CD8-positive, alpha-beta memory T cell (primary cell): ENCODE data around the gene MAP2K5. TPM values are rescaled to one million over a fixed set of nuclear protein-coding genes. Genes with fewer than 3 reads are reported as not detected.
A peak's percentile ranks its signal among the peaks of the same experiment; 100 is the strongest.

ENCODE experiments used
- CTCF ChIA-PET: fragments of 350-600 bp; sonication (Branson Sonifier 250); formaldehyde crosslinking; loops from one replicate; lab custom pipeline; 2021; ENCODE audit warnings: antibody characterized with exemption; lab: Charles Lee
- POLR2A ChIA-PET: fragments of 350-600 bp; sonication (Branson Sonifier 250); formaldehyde crosslinking; loops from one replicate; lab custom pipeline; 2021; ENCODE audit warnings: antibody characterized with exemption; lab: Charles Lee
- DNase-seq, 5 donors: peaks; one replicate each; pipeline versions ENCODE4 v3.0.0 to v3.0.0-alpha.2; 2020 to 2022; ENCODE audit warnings: mixed read lengths in 1 of 5
- H3K27ac ChIP-seq: one replicate; pipeline ENCODE4 v1.7.0; 2013; ENCODE audit warnings: low read depth, mild to moderate bottlenecking, low read length, moderate library complexity
- H3K27me3 ChIP-seq: 2 replicates; pipeline ENCODE4 v1.7.0; 2013; ENCODE audit warnings: low read length, mild to moderate bottlenecking; ENCODE audit not compliant: insufficient read depth, poor library complexity, severe bottlenecking
- H3K36me3 ChIP-seq: 2 replicates; pipeline ENCODE4 v1.7.0; 2013; ENCODE audit warnings: mild to moderate bottlenecking, low read length, moderate library complexity; ENCODE audit not compliant: insufficient read depth
- H3K4me1 ChIP-seq: 2 replicates; pipeline ENCODE4 v1.7.0; 2013; ENCODE audit warnings: mild to moderate bottlenecking, low read length, moderate library complexity; ENCODE audit not compliant: insufficient read depth
- H3K4me3 ChIP-seq: 2 replicates; pipeline ENCODE4 v1.7.0; 2013; ENCODE audit warnings: mild to moderate bottlenecking, low read length
- H3K9me3 ChIP-seq: 2 replicates; pipeline ENCODE4 v1.7.0; 2013; ENCODE audit warnings: mild to moderate bottlenecking, low read length
- H3K27ac Mint-ChIP-seq, 8 donors: one replicate each; pipeline ENCODE4 v1.8.0; 2020 to 2021; ENCODE audit warnings: mixed read lengths in 8 of 8, mild to moderate bottlenecking in 6 of 8, inconsistent platforms in 3 of 8, moderate library complexity in 3 of 8
- H3K27me3 Mint-ChIP-seq, 2 donors: one replicate each; pipeline ENCODE4 v1.8.0; 2020 to 2021; ENCODE audit warnings: mixed read lengths in 2 of 2, mild to moderate bottlenecking in 1 of 2, moderate library complexity in 1 of 2
- H3K36me3 Mint-ChIP-seq, 3 donors: one replicate each; pipeline ENCODE4 v1.8.0; 2020 to 2021; ENCODE audit warnings: mixed read lengths in 3 of 3, inconsistent platforms in 1 of 3, mild to moderate bottlenecking in 1 of 3
- H3K4me1 Mint-ChIP-seq, 3 donors: one replicate each; pipeline ENCODE4 v1.8.0; 2020 to 2021; ENCODE audit warnings: mixed read lengths in 3 of 3, inconsistent platforms in 1 of 3, mild to moderate bottlenecking in 1 of 3
- H3K4me3 Mint-ChIP-seq, 7 donors: one replicate each; pipeline ENCODE4 v1.8.0; 2020 to 2021; ENCODE audit warnings: mixed read lengths in 7 of 7, mild to moderate bottlenecking in 6 of 7, moderate library complexity in 4 of 7, inconsistent platforms in 2 of 7
- H3K9me3 Mint-ChIP-seq, 5 donors: one replicate each; pipeline ENCODE4 v1.8.0; 2020 to 2022; ENCODE audit warnings: mixed read lengths in 5 of 5, mild to moderate bottlenecking in 3 of 5, moderate library complexity in 2 of 5, inconsistent platforms in 1 of 5
- polyA plus RNA-seq: library from polyadenylated mRNA; unstranded; fragments of 300-500 nt; fragmentation: Illumina TruSeq; gene quantifications from one replicate; pipeline ENCODE4 v1.2.3, GENCODE V29; 2021
- total RNA-seq, 2 experiments: library from RNA; stranded (reverse); gene quantifications; one replicate each; pipeline ENCODE4 v1.2.3, GENCODE V29; 2021

MAP2K5 gene
- total and polyA plus RNA-seq, 3 experiments from 2014 or later: 20.0 to 21.4 (median 20.1) TPM

DNA sequence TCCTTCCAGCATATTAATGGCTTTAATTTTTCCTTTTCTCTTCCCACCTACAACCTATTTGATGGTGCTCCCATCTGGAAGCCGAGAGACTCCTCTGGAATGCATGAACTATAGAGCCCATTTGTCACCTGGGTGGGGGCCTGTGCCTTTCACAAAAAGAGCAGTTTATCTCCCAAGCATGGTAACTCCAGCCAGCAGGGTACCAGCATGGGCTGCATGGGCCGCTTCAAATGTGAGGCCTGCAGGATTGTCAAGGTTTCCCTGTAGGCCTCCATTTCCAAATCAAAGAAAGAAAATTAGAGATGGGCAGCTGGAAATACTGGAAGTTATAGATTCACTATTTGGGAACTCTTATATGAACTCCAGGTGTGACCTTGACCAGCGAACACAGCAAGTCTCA is 232.1 kb downstream of the MAP2K5 start:
- Mint-ChIP-seq H3K27me3 (no peaks in the 10 kb centered on the region), H3K27ac (no peak overlapping the region), H3K36me3 (peaks cover 0 to 17% (median 9%) of the 10 kb centered on the region in 3 donors), H3K4me3 (no peak overlapping the region), H3K4me1 (no peaks in the 10 kb centered on the region), H3K9me3 (no peaks in the 10 kb centered on the region)
- H3K4me3 ChIP-seq: no peak overlapping the region
- no peaks in the 10 kb centered on the region for H3K4me1 ChIP-seq
- H3K27me3 ChIP-seq: no peaks in the 10 kb centered on the region
- DNase-seq: no peak
- H3K9me3 ChIP-seq: no peaks in the 10 kb centered on the region
- H3K36me3 ChIP-seq: no peaks in the 10 kb centered on the region
- ChIA-PET CTCF (no interaction called here), POLR2A (no interaction called here)
- no peak overlapping the region for H3K27ac ChIP-seq

- no peaks in the 10 kb centered on the region for H3K9me3 ChIP-seq
- no peaks in the 10 kb centered on the region for H3K36me3 ChIP-seq
- no peak overlapping the region for H3K4me3 ChIP-seq
- no peaks in the 10 kb centered on the region for H3K9me3 Mint-ChIP-seq
- peaks cover 0 to 18% (median 9%) of the 10 kb centered on the region in 3 donors for H3K36me3 Mint-ChIP-seq
- no peaks in the 10 kb centered on the region for H3K27me3 ChIP-seq
- DNase-seq: no peak
- no peaks in the 10 kb centered on the region for H3K4me1 ChIP-seq
- no peak overlapping the region for H3K27ac ChIP-seq
- POLR2A ChIA-PET: no interaction called here
- no peak overlapping the region for H3K27ac Mint-ChIP-seq
- H3K4me1 Mint-ChIP-seq: no peaks in the 10 kb centered on the region
- CTCF ChIA-PET: no interaction called here
- no peaks in the 10 kb centered on the region for H3K27me3 Mint-ChIP-seq
- no peak overlapping the region for H3K4me3 Mint-ChIP-seq
Observed at GRCh38 chr15:67775250-67775649, 232.7 kb downstream of the MAP2K5 start.

DNA sequence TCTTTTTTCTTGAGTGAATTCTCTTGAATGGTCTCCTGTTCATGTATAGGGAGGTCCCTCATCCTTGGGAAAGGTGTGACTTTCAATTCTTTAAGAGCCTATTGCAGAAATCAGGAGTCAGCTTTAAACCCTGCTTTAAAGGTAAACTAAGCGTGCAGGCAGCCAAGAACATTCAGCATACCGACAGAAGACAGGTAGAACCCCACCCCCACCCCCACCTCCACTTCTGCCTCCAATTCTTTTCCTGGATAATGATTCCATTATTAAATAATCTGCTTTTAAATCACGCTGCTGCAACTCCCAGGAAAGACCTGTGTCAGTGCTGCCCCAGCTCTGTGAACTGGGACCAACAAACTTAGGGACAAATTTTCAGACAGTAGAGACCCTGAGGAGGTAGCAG is 233.5 kb downstream of the MAP2K5 start:
- Mint-ChIP-seq H3K4me3 (no peak overlapping the region), H3K4me1 (no peaks in the 10 kb centered on the region), H3K27me3 (no peaks in the 10 kb centered on the region), H3K27ac (no peak overlapping the region), H3K36me3 (peaks cover 0 to 18% (median 9%) of the 10 kb centered on the region in 3 donors), H3K9me3 (no peaks in the 10 kb centered on the region)
- ChIA-PET CTCF (no interaction called here), POLR2A (no interaction called here)
- Histone ChIP-seq H3K27ac (no peak overlapping the region), H3K36me3 (no peaks in the 10 kb centered on the region), H3K4me1 (no peaks in the 10 kb centered on the region), H3K27me3 (no peaks in the 10 kb centered on the region), H3K4me3 (no peak overlapping the region), H3K9me3 (no peaks in the 10 kb centered on the region)
- DNase-seq: no peak

DNA sequence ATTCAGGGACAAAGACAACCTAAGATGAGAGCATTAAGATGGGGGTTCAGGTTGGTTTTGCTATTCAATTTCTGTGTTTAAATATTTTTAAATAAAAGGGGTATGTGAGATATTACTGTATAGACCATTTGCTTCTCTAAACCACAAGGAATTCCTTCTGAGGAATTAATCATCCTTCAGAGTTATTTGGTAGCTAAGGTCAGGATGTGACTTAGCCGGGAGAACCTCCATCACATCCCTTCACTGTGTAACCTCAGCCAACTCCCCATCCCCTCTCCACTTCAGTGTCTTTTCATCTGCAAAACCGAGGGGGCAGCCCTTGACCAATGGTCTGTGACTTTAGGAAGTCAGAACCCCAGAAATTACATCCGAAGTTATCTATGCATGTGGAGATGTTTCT is 234.1 kb downstream of the MAP2K5 start:
- no peak for DNase-seq
- H3K4me3 Mint-ChIP-seq: no peak overlapping the region
- Histone ChIP-seq H3K9me3 (no peaks in the 10 kb centered on the region), H3K4me1 (no peaks in the 10 kb centered on the region), H3K27ac (no peak overlapping the region), H3K27me3 (no peaks in the 10 kb centered on the region), H3K36me3 (no peaks in the 10 kb centered on the region), H3K4me3 (no peak overlapping the region)
- CTCF ChIA-PET: no interaction called here
- H3K4me1 Mint-ChIP-seq: no peaks in the 10 kb centered on the region
- H3K9me3 Mint-ChIP-seq: no peaks in the 10 kb centered on the region
- H3K27ac Mint-ChIP-seq: no peak overlapping the region
- no peaks in the 10 kb centered on the region for H3K27me3 Mint-ChIP-seq
- POLR2A ChIA-PET: no interaction called here
- H3K36me3 Mint-ChIP-seq: peaks cover 0 to 18% (median 9%) of the 10 kb centered on the region in 3 donors

- no peak for DNase-seq
- POLR2A ChIA-PET: no interaction called here
Observed at GRCh38 chr15:67777071-67777470, 234.6 kb downstream of the MAP2K5 start.

DNA sequence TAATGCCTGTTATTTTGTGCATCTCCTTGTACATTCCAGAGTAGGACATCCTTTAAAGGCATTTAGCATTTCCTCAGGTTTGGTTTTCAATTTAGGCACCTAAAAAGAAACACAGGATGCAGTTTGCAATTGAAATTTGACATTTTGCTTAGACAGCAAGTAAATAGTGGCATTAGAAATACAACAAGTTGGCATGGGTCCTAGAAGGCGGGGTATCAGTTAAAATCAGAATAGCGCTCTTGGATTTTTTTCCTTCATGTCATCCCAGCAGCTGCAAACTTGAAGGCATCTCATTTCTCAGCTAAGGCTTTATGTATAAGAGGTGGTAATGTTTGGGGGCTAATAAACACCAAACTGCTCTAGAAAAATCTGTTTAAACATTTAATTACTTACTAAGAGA is 235.3 kb downstream of the MAP2K5 start:
- ChIA-PET CTCF (interaction anchor here (1.0 kb wide), 1 partner anchor 321 kb away, joined by 3 read pairs; no protein-coding TSS in a partner anchor), POLR2A (no interaction called here)
- DNase-seq: no peak
- Histone ChIP-seq H3K9me3 (no peaks in the 10 kb centered on the region), H3K4me3 (no peak overlapping the region), H3K27me3 (no peaks in the 10 kb centered on the region), H3K36me3 (no peaks in the 10 kb centered on the region), H3K4me1 (peaks cover 3% of the 10 kb centered on the region), H3K27ac (no peak overlapping the region)
- no peak overlapping the region for H3K4me3 Mint-ChIP-seq
- H3K9me3 Mint-ChIP-seq: no peaks in the 10 kb centered on the region
- peaks cover 0 to under 1% (median 0%) of the 10 kb centered on the region in 3 donors for H3K4me1 Mint-ChIP-seq
- peaks cover 0 to 18% (median 6%) of the 10 kb centered on the region in 3 donors for H3K36me3 Mint-ChIP-seq
- no peak overlapping the region for H3K27ac Mint-ChIP-seq
- H3K27me3 Mint-ChIP-seq: no peaks in the 10 kb centered on the region

More at GRCh38 chr15:67777071-67777470, 234.6 kb downstream of the MAP2K5 start:
- Histone ChIP-seq H3K4me3 (no peak overlapping the region), H3K27me3 (no peaks in the 10 kb centered on the region), H3K36me3 (no peaks in the 10 kb centered on the region), H3K27ac (no peak overlapping the region), H3K9me3 (no peaks in the 10 kb centered on the region), H3K4me1 (no peaks in the 10 kb centered on the region)
- Mint-ChIP-seq H3K4me1 (no peaks in the 10 kb centered on the region), H3K4me3 (no peak overlapping the region), H3K27ac (peak overlapping the region in 1 of 8 donors; percentile 29), H3K9me3 (no peaks in the 10 kb centered on the region), H3K36me3 (peaks cover 0 to 18% (median 9%) of the 10 kb centered on the region in 3 donors), H3K27me3 (no peaks in the 10 kb centered on the region)
- CTCF ChIA-PET: no interaction called here

DNA sequence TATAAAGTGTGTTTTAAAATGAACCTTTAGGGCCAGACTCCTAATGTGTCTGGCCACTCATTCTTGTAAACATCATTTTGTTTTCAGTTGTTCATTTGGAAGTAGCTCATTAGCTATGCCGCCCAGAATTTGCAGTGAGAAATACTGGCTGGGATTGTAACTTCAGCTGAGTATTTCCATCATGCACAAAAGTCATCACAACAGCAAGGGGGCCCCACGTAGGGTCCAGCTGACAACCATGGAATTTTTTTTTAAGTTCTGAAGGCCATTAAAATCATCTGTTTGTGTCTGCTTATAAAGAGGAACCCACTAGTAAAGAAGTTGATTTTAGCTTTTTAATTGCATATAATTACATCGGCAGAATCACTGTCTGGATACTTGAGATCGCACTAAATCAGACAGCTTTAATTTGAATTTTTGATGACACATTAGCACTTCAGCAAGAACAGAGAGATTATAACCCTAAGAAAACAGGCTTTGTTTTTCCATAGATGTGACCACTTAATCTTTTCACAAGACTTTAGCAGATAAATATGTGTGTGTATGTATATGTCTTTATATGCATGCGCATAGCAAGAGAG is 236.6 kb downstream of the MAP2K5 start:
- DNase-seq: no peak
- H3K4me1 ChIP-seq: peaks cover 9% of the 10 kb centered on the region
- Mint-ChIP-seq H3K4me1 (peaks cover 10 to 13% (median 12%) of the 10 kb centered on the region in 3 donors), H3K27ac (peak overlapping the region in 1 of 8 donors; percentile 4), H3K27me3 (no peaks in the 10 kb centered on the region), H3K36me3 (peaks cover 3 to 17% (median 9%) of the 10 kb centered on the region in 3 donors), H3K4me3 (no peak overlapping the region), H3K9me3 (no peaks in the 10 kb centered on the region)
- CTCF ChIA-PET: no interaction called here
- H3K27me3 ChIP-seq: no peaks in the 10 kb centered on the region
- H3K4me3 ChIP-seq: no peak overlapping the region
- POLR2A ChIA-PET: no interaction called here
- H3K27ac ChIP-seq: no peak overlapping the region
- H3K36me3 ChIP-seq: no peaks in the 10 kb centered on the region
- H3K9me3 ChIP-seq: no peaks in the 10 kb centered on the region

DNA sequence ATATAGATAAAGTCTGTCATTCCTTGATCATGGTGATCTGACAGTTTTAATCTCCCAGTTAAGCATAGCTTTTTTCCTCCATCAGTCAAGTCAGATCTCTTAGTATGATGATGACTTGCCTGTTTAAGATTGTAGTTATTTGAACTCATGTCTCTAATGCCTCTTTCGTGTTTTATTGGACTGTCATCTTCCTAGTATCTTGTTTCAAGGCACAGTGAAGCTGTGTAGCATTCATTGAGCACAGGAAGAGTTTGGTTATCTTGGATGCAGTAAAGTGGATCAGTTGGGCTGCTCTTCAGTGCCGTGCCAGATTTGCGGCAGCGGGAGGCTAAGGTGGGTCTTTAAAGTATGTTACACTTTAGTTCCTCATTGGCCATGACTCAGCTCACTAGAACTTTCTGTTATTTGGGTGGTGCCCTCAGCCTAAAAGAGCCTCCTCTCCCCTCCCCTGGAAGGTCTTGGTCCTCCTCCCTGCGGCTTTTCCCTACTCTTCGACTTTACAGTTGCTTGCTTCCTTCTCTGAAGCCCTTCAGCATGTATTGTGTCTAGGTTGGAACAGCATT is 237.1 kb downstream of the MAP2K5 start:
- H3K4me1 ChIP-seq: peaks cover 15% of the 10 kb centered on the region
- ChIA-PET POLR2A (no interaction called here), CTCF (interaction anchor here (0.7 kb wide), 1 partner anchor 44 kb away, joined by 3 read pairs; no protein-coding TSS in a partner anchor)
- no peaks in the 10 kb centered on the region for H3K27me3 Mint-ChIP-seq
- H3K4me3 Mint-ChIP-seq: no peak overlapping the region
- H3K36me3 Mint-ChIP-seq: peaks cover 3 to 15% (median 12%) of the 10 kb centered on the region in 3 donors
- H3K4me1 Mint-ChIP-seq: peaks cover 16 to 19% (median 18%) of the 10 kb centered on the region in 3 donors
- DNase-seq: no peak
- H3K27me3 ChIP-seq: no peaks in the 10 kb centered on the region
- H3K9me3 ChIP-seq: no peaks in the 10 kb centered on the region
- H3K36me3 ChIP-seq: no peaks in the 10 kb centered on the region
- H3K27ac Mint-ChIP-seq: peak overlapping the region in 2 of 8 donors; percentile 4 to 79
- H3K27ac ChIP-seq: no peak overlapping the region
- H3K9me3 Mint-ChIP-seq: no peaks in the 10 kb centered on the region
- no peak overlapping the region for H3K4me3 ChIP-seq
